NCI-H446 treated with DMSO at 0.1 percent for 48 hours (cell line): ENCODE results near the gene VPS13C.

ENCODE experiments used
- DNase-seq: peaks from one replicate; lab custom pipeline; 2025; lab: John Stamatoyannopoulos, UW

The VPS13C gene

GRCh38 chr15:61819386-61819785 is 240.9 kb downstream of the VPS13C start:
- DNase-seq, result no peak

DNA sequence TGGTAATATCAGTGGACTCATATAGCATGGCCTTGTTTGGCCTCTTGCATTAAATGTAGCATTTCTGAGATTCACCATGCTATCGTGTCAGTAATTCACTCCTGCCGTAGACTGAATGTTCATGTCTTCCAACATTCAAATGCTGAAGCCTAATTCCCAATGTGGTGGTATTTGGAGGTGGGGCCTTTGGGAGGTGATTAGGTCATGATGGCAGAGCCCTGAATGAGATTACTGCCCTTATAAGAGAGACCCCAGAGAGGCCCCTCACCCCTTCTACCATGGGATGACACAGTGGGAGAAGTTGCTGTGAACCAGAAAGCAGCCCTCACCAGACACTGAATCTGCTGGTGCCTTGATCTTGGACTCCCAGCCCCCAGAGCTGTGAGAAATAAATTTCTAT is 241.4 kb downstream of the VPS13C start:
- DNase-seq, result no peak

DNA sequence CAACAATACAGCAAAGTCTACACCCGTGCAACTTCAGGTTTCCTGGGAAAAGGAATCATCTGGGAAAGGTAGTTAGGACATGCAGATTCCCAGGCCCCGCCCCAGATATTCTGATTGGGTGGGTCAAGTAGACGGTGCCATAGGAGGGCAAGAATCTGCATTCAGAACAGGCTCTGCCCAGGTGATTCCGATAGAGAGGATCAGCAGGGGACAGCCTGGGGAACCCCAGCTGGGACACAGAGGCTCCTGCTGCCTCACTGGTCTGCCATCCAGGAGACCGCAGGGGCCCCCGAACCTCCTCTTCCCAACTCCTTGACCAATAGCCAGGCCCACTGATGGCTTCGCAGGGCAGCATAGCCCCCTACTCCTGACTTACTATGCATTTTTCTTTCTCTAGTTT is 243.4 kb downstream of the VPS13C start:
- no peak for DNase-seq

DNA sequence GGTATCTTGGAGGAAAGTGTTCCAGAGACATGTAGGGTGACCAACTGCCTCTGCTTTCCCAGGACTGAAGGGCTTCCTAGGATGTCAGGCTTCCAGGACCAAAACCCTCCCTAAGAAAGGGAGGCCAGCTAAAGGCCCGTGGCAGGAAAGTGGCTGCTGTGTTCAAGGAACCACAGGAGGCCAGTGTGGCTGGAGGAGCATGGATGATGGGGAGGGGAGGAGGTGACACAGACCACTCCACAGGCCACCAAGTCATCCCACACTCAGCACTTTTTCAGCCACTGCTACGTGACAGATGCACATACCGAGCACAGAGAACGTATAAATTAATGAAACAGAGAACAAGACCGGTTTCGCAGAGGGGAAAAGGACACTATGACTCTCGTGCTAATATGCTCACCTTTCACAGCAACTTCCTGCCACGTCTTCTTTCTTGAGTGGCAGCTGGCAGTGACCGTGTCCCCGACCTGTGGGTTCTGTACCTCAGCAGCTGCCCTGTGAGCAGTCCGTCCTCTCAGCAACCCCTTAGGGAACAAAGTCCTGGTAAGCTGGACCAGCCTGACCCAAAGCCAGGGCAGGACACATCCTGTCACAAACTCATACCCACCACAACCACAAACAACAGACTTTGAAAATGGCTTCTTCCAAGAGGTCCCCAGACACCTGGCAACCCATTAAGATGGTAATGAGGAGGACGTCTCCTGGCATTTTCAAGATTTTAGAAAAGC is 244.7 kb downstream of the VPS13C start:
- DNase-seq, result no peak

DNA sequence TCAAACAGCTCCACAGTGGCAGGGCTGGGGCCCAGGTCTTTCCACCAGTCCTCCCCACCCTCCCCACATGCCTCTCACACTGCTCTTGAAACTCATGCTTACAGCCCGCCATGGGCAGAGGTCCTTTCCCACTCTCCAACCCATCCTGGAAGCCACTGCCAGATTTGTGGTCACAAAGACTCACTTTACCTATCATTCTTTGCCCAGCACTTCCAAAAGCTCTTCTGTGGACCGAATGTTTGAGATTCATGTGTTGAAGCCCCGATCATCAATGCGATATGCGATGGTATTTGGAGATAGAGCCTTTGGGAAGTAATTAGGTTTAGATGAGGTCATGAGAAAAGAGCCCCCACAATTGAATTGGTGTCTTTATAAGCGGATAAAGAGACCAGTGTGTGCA is 247.8 kb downstream of the VPS13C start:
- no peak for DNase-seq

DNA sequence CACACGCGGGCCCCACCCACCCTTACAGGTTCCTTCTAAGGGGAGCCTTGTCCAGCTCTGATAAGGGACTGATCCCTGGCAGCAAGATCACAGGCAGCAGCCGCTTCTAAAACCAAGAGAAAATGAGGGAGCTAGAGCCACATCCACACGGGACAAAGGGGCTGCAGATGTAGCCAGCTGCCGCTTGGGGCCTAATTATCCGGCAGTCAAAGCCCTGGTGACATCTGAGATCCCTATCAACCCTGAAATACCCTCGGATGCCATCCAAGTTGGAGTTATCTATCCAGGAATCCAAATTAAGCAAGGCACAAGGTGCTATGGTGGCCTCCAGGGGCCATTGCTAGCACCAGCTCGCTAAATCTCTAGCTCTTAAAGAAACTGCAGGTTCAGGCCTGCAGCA is 248.3 kb downstream of the VPS13C start:
- DNase-seq, result no peak

DNA sequence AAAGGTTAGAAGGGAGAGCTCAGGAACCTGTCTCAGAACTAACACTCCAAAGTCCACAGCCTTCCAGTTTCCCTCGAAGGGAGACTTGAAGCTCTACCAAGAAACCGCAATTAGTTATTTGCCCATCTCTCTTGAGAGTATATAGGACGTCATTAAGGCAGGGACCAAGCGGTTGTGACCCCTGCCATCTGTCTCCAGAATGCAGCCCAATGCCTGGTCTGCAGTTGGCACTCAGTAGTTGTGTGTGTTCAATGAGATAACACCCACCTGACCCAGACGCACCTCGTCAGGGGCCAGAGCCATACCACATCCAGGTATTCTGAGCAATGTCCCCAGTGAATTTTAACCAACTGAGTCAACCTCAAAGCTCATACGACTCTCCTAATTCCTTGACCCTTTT is 251.0 kb downstream of the VPS13C start:
- no peak for DNase-seq

DNA sequence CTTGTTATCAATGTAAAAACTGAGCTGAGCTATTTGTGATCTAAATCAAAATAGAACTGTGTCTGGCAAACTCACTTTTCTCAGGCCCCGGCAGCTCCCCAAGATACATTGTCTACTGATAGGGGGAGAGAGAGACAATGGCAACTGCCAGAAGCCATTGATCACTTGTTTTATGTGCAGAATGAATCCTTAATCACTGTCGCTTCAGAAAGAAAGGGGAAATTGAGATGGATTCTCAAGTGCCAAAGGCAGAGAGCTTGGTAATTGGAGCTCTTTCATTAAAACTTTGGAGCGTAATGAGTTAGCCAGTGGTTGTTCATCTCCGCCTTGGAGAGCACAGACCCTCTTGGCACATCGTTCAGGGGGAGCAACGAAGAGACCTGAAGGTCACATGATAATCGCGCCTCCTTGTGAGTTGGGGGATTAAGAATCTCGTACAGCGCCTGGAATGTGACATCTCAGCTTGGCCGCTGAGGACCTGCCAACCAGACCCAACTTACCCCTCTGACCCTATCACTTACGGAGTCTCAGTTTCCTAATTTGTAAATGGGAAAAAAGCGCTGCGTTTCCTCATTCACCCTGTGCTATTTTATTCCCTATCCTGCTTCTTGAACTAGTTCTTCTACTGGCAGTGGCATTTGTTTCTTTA is 252.8 kb downstream of the VPS13C start:
- no peak for DNase-seq
